ENCODE measurements around the gene SPATS1. TPM values are rescaled to one million over a fixed set of nuclear protein-coding genes. Genes with fewer than 3 reads are reported as not detected.

Gene SPATS1
- total and polyA plus RNA-seq, 2 of the 13 experiments (the other 11 are each of a cell fraction or from before 2014, with no cell fraction given) = not detected

DNA sequence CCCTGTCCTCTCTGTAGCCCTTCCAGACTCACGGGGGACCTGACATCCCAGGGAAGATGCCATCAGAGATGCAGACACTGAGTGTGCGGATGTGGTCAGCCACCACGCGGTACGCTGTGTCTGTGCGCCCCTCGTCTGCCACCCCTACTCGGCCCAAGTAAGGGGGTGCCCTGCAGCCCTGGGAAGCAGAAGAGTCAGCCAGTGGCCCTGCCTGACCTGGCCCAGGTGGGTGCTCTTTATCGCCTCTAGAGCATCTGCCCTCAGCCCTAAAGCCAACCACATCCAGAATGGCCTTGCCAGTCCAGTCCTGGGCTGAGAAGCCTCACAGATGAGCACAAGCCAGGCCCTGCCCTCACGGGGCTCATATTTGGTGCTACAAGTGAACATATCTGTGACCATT is 35.2 kb upstream of the SPATS1 start:
- FAIRE-seq (no peak), ATAC-seq (no peak), DNase-seq (ENCODE audit: low spot score) (no peak)
- H4K20me1 ChIP-seq (ENCODE audit: insufficient read depth, low read length) = no peaks in the 10 kb centered on the region
- POLR2A ChIA-PET = no interaction called here
- H3K27ac ChIP-seq (ENCODE audit: extremely low read length, insufficient read depth, low read length) = no peak overlapping the region
- peaks cover 8% of the 10 kb centered on the region for H3K79me2 ChIP-seq (ENCODE audit: insufficient read depth, low read length)
- intact Hi-C loops (cut with micrococcal nuclease; ENCODE audit: unreplicated experiment) = no loop called here
- in situ Hi-C loops (cut with HindIII; ENCODE audit: extremely low pct_ligation_motif_present, low pct_unique_long_range_greater_than_20kb) = no loop called here
- no peak overlapping the region for H3K4me3 ChIP-seq (replicated peaks in 1 of 3; ENCODE audit: insufficient read depth in 1 of 3, low read depth in 2 of 3, low read length in 3 of 3)
- WGBS (ENCODE audit: low lambda C conversion rate) = 99% methylated on average over 10 of the region's 10 CpGs
- H3K9me3 ChIP-seq (ENCODE audit: low read length) = no peaks in the 10 kb centered on the region
- H3K27me3 ChIP-seq (ENCODE audit: control insufficient read depth in 1 of 2, insufficient read depth in 2 of 2, low read length in 2 of 2) = no peaks in the 10 kb centered on the region; a peak in 1 of 5 replicates
- no TSS peak for BruUV-seq (replicated peaks)
- TF ChIP-seq ZNF782 (CRISPR knock-in tag; IDR thresholded peaks at IDR 0.05; ENCODE audit: borderline replicate concordance) = no peak
- peak; percentile 56 for TF ChIP-seq AGO2 (optimal IDR thresholded peaks at IDR 0.05; ENCODE audit: low read depth, low read length)
- peaks cover 9% of the 10 kb centered on the region for H3K4me1 ChIP-seq (ENCODE audit: insufficient read depth, low read length)
- no peak overlapping the region for H3K9ac ChIP-seq (ENCODE audit: insufficient read depth, low read depth, low read length)
- CTCF ChIA-PET (ENCODE audit: low intra/inter-chr PET ratio, low total read pairs) = no interaction called here
- H2AFZ ChIP-seq (ENCODE audit: low read length) = no peak overlapping the region
- no peak overlapping the region for H3K4me2 ChIP-seq (ENCODE audit: low read depth, low read length)
- peaks cover 57 to 90% of the 10 kb centered on the region in 2 experiments for H3K36me3 ChIP-seq (replicated peaks in 1 of 2; ENCODE audit: control insufficient read depth in 1 of 2, insufficient read depth in 2 of 2, low read length in 2 of 2)

- Histone ChIP-seq H3K36me3 (replicated peaks in 1 of 2; ENCODE audit: control insufficient read depth in 1 of 2, insufficient read depth in 2 of 2, low read length in 2 of 2) (peaks cover 40 to 71% of the 10 kb centered on the region in 2 experiments), H4K20me1 (ENCODE audit: insufficient read depth, low read length) (no peaks in the 10 kb centered on the region), H3K4me3 (replicated peaks in 1 of 3; ENCODE audit: insufficient read depth in 1 of 3, low read depth in 2 of 3, low read length in 3 of 3) (no peak overlapping the region), H3K27ac (ENCODE audit: extremely low read length, insufficient read depth, low read length) (no peak overlapping the region), H3K9me3 (ENCODE audit: low read length) (no peaks in the 10 kb centered on the region), H2AFZ (ENCODE audit: low read length) (no peak overlapping the region), H3K79me2 (ENCODE audit: insufficient read depth, low read length) (peaks cover 15% of the 10 kb centered on the region), H3K27me3 (ENCODE audit: control insufficient read depth in 1 of 2, insufficient read depth in 2 of 2, low read length in 2 of 2) (peaks cover 0 to 3% of the 10 kb centered on the region in 2 experiments; a peak in 1 of 5 replicates), H3K4me2 (ENCODE audit: low read depth, low read length) (no peak overlapping the region), H3K9ac (ENCODE audit: insufficient read depth, low read depth, low read length) (no peak overlapping the region), H3K4me1 (ENCODE audit: insufficient read depth, low read length) (peaks cover 13% of the 10 kb centered on the region)
- WGBS (ENCODE audit: low lambda C conversion rate) = 100% methylated on average over 1 of the region's 2 CpGs
- ATAC-seq (no peak), FAIRE-seq (no peak), DNase-seq (ENCODE audit: low spot score) (no peak)
- ChIA-PET POLR2A (interaction anchor here (0.7 to 0.8 kb wide), 2 partner anchors 38 to 78 kb away, joined by 3 read pairs; partner anchors contain the start of gene CDC5L), CTCF (ENCODE audit: low intra/inter-chr PET ratio, low total read pairs) (no interaction called here)
- in situ Hi-C loops (cut with HindIII; ENCODE audit: extremely low pct_ligation_motif_present, low pct_unique_long_range_greater_than_20kb) (no loop called here), intact Hi-C loops (cut with micrococcal nuclease; ENCODE audit: unreplicated experiment) (no loop called here)
- TF ChIP-seq CCAR2 (optimal IDR thresholded peaks at IDR 0.05; ENCODE audit: low read depth, low read length) (no peak), HDAC6 (IDR thresholded peaks at IDR 0.05; ENCODE audit: low read depth, low read length) (no peak), NFATC3 (CRISPR knock-in tag; IDR thresholded peaks at IDR 0.05) (no peak)
- BruUV-seq (replicated peaks) = no TSS peak
These were observed 33.4 kb upstream of the SPATS1 start for GRCh38 chr6:44309092-44309491.

All from HepG2 (cell line).